ENCODE measurements around the gene RGS7BP. TPM values are rescaled to one million over a fixed set of nuclear protein-coding genes. Genes with fewer than 3 reads are reported as not detected.

The RGS7BP gene
- total RNA-seq, 1 donor from 2014 or later = not detected

- DNase-seq (ENCODE audit: low read depth) = no peak
- TF ChIP-seq, protein P1, sequence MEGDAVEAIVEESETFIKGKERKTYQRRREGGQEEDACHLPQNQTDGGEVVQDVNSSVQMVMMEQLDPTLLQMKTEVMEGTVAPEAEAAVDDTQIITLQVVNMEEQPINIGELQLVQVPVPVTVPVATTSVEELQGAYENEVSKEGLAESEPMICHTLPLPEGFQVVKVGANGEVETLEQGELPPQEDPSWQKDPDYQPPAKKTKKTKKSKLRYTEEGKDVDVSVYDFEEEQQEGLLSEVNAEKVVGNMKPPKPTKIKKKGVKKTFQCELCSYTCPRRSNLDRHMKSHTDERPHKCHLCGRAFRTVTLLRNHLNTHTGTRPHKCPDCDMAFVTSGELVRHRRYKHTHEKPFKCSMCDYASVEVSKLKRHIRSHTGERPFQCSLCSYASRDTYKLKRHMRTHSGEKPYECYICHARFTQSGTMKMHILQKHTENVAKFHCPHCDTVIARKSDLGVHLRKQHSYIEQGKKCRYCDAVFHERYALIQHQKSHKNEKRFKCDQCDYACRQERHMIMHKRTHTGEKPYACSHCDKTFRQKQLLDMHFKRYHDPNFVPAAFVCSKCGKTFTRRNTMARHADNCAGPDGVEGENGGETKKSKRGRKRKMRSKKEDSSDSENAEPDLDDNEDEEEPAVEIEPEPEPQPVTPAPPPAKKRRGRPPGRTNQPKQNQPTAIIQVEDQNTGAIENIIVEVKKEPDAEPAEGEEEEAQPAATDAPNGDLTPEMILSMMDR (conservative IDR thresholded peaks at IDR 0.05; ENCODE audit: low read depth, low read length) = no peak
- no peak overlapping the region for H3K4me3 ChIP-seq (ENCODE audit: low read depth, low read length)
These were observed 16.0 kb upstream of the RGS7BP start for GRCh38 chr5:64489857-64490256.

DNA sequence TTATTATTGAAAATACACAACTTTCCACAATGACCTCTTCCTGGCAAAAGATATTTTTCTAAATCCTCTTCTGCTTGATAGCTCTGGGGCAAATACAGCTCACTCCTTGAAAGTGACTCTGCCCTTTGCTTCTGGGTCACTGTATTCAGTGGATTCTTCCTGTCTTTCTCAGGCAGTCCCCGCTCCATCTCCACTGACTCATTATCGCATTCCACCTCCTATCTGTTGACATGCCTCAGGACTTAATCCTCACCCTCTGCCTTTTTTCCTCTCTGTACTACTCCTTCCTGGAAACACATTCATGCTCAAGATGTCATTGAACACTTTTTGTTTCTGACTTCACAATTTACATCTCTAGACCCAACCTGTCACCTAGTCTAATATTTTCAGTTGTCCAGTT is 8.4 kb upstream of the RGS7BP start:
- no peak for DNase-seq (ENCODE audit: low read depth)
- no peak overlapping the region for H3K4me3 ChIP-seq (ENCODE audit: low read depth, low read length)
- TF ChIP-seq, protein P1 (conservative IDR thresholded peaks at IDR 0.05; ENCODE audit: low read depth, low read length) = no peak

- TF ChIP-seq, protein P1 (conservative IDR thresholded peaks at IDR 0.05; ENCODE audit: low read depth, low read length) = no peak
- DNase-seq (ENCODE audit: low read depth) = no peak
- H3K4me3 ChIP-seq (ENCODE audit: low read depth, low read length) = no peak overlapping the region
These were observed 3.6 kb upstream of the RGS7BP start for GRCh38 chr5:64502196-64502595.

DNA sequence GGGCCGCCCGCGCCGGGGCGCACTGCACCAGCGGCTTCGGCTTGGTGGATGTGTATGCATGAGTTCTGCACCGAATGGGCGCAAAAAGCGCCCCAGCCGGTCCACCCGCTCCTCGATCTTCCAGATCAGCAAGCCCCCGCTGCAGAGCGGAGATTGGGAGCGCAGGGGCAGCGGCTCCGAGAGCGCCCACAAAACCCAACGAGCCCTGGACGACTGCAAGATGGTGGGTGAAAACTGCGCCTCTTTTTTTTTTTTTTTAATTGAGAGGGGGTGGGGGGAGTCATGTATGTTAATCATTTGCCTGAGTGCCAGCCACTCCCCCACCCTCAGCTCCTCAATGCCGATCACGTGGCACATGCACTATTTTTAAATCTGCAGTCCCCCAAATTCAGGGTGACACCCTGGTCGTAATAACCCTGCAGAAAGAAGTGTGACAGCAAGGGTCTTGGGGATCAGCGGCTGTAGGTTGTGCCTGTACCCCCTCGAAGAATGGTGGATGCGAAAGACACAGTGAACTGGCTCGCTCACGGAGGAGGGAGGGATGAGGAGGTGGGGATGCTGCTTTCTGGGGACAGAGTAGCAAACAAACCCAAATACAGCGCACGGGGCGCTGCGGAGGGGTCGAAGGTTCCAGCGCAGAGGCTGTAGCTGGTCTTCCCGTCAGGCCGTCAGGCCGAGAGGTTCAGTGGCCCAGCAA is 900 bp downstream of the RGS7BP start:
- H3K4me3 ChIP-seq (ENCODE audit: low read depth, low read length) = peak overlapping the region; percentile 52
- no peak for DNase-seq (ENCODE audit: low read depth)
- TF ChIP-seq, protein P1 (conservative IDR thresholded peaks at IDR 0.05; ENCODE audit: low read depth, low read length) = peak; percentile 24

DNA sequence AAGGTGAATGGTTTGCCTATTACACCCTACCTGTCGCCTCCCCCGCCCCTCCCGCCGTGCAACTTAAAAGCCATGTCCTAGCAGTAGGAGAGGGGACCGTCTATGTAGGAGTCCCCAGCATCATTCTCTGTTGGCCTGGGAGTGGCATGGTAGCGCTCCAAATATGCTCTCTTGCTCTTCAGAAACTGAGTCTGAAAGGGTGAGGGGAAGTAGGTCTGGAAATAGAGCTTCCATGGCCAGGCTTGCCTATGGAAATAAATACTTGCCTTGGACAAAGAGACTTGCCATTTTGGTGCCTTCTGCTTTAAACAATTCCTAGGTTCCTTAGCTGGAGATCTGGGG is 1.4 kb downstream of the RGS7BP start:
- DNase-seq (ENCODE audit: low read depth) = no peak
- peak overlapping the region; percentile 52 for H3K4me3 ChIP-seq (ENCODE audit: low read depth, low read length)
- TF ChIP-seq, protein P1 (conservative IDR thresholded peaks at IDR 0.05; ENCODE audit: low read depth, low read length) = no peak

DNA sequence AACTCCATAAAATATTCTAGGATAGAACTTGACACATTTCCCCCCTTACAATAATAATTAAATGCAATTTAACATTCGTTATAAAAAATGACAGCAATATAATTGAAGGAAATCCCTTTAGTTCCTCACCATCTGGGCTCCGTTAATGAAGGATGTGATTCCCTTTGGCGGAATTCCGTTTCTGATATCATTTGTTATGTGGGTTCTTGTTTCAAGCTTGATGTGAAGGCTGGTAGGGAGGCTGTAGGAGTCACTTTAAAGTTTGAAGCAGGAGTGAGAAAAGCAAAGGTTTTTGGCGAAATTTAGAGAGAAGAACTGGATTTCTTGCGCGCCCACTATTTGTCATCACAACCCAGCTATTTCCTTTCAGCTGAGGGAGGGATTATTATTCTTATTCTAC is 4.0 kb downstream of the RGS7BP start:
- no peak overlapping the region for H3K4me3 ChIP-seq (ENCODE audit: low read depth, low read length)
- TF ChIP-seq, protein P1 (conservative IDR thresholded peaks at IDR 0.05; ENCODE audit: low read depth, low read length) = no peak
- DNase-seq (ENCODE audit: low read depth) = no peak

DNA sequence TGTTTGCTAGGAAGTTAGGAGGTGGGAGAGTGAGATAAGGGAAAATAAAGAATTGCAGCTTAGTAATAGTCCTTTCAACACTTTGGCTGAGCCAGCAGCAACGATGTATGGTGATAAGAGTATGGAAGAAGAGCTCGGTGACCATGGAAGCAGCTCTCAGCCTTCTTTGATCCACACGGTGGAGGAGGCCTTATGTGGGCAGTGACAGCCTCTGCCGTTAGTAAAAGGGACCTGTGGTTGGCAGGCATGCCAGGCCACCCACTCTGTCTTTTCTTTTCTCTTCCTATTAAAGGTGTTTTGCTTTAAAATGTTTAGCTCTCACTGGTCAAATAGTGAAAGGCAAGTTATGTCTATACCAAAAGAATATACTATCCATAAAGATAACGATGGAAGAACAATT is 7.7 kb downstream of the RGS7BP start:
- no peak overlapping the region for H3K4me3 ChIP-seq (ENCODE audit: low read depth, low read length)
- TF ChIP-seq, protein P1 (conservative IDR thresholded peaks at IDR 0.05; ENCODE audit: low read depth, low read length) = no peak

More for the DNA sequence above, 7.7 kb downstream of the RGS7BP start:
- no peak for DNase-seq (ENCODE audit: low read depth)

All from epithelial cell of proximal tubule (primary cell).